ENCODE results near the gene ZNF740.

GRCh38 chr12:53193040-53193439 lies 12.5 kb downstream of the ZNF740 start:
- TF ChIP-seq CBX5 (IDR thresholded peaks at IDR 0.05; ENCODE audit: low read depth) = no peak
- TF ChIP-seq EZH2 (IDR thresholded peaks at IDR 0.05; ENCODE audit: borderline replicate concordance, control insufficient read depth, low read depth, low read length) = no peak
- 0 out of 2 replicates have a peak, but pooled peaks have one; percentile 13 for TF ChIP-seq POLR2A (IDR thresholded peaks at IDR 0.05; ENCODE audit: low read depth, low read length)
- TF ChIP-seq MXI1 (IDR thresholded peaks at IDR 0.05; ENCODE audit: low read depth, low read length) = no peak
- TF ChIP-seq SP1 (IDR thresholded peaks at IDR 0.05; ENCODE audit: low read depth, low read length) = no peak
- TF ChIP-seq ZBTB11 (CRISPR knock-in tag; IDR thresholded peaks at IDR 0.05) = no peak
- no peak for TF ChIP-seq CTCF (IDR thresholded peaks at IDR 0.05 in 2 of 3, conservative IDR thresholded peaks at IDR 0.05 in 1 of 3; ENCODE audit: control insufficient read depth in 2 of 3, extremely low read depth in 1 of 3, insufficient read depth in 1 of 3, low read depth in 3 of 3, low read length in 3 of 3)
- no peak for TF ChIP-seq ATF3 (IDR thresholded peaks at IDR 0.05; ENCODE audit: borderline replicate concordance, extremely low read depth, low read depth, low read length)
- TF ChIP-seq TAF1 (IDR thresholded peaks at IDR 0.05; ENCODE audit: borderline replicate concordance, low read depth, low read length) = no peak
- TF ChIP-seq USF1 (IDR thresholded peaks at IDR 0.05; ENCODE audit: borderline replicate concordance, extremely low read length, insufficient read depth, low read depth, low read length) = no peak
- no peak for TF ChIP-seq ZNF207 (IDR thresholded peaks at IDR 0.05; ENCODE audit: borderline replicate concordance)
- no peak for TF ChIP-seq TCF7 (IDR thresholded peaks at IDR 0.05; ENCODE audit: borderline replicate concordance)
- no peak for TF ChIP-seq MAX (IDR thresholded peaks at IDR 0.05; ENCODE audit: low read depth, low read length)

Data from GM12878 (cell line).